ENCODE measurements around the gene MICAL2.

Gene MICAL2

DNA sequence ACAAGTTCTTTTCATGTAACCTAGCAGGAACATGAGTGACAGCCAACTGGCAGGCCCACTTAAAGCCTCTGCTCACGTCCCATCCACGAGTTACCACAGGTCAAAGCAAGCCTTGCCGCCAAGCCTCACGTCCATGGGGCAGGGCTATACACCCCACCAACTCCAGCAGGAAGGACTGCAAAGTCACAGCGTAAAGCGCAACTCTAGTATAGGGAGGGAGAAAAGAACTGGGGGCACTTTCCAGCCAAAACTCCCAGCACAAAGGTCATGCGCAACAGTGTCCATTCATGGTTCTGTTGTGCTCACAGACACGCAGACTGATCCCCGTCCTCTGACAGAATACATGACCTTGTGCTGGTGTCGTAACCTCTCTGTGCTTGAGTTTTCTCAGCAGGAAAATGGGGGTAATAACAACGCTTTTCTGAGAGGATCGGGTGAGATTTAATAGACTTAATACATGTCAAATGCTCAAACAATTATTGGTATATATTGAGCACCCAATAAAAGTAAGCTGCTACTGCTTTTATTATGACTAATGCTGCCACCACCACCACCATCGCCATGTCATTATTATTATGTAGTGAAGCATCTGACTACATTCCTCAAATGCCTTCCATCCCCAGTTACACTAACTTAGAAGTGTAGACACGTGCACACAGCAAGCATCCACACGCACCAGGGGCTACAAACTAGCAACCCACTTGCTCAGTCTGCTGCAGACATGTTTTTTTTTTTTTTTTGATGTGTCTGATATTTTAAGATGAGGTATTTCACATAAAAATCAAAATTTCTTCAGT lies 162.6 kb downstream of the MICAL2 start:
- Histone ChIP-seq H3K4me1 (no peaks in the 10 kb centered on the region), H3K27ac (no peak overlapping the region), H3K9ac (no peak overlapping the region), H3K4me3 (ENCODE audit: low read depth, low read length) (no peak overlapping the region), H3K4me2 (ENCODE audit: low read length) (no peak overlapping the region), H3K79me2 (no peaks in the 10 kb centered on the region), H3K9me3 (ENCODE audit: control insufficient read depth, low read length) (no peaks in the 10 kb centered on the region), H2AFZ (no peak overlapping the region), H3K27me3 (ENCODE audit: control insufficient read depth, insufficient read depth, low read length) (no peaks in the 10 kb centered on the region), H3K36me3 (ENCODE audit: control insufficient read depth, insufficient read depth, low read length) (no peaks in the 10 kb centered on the region)
- TF ChIP-seq, protein P1, sequence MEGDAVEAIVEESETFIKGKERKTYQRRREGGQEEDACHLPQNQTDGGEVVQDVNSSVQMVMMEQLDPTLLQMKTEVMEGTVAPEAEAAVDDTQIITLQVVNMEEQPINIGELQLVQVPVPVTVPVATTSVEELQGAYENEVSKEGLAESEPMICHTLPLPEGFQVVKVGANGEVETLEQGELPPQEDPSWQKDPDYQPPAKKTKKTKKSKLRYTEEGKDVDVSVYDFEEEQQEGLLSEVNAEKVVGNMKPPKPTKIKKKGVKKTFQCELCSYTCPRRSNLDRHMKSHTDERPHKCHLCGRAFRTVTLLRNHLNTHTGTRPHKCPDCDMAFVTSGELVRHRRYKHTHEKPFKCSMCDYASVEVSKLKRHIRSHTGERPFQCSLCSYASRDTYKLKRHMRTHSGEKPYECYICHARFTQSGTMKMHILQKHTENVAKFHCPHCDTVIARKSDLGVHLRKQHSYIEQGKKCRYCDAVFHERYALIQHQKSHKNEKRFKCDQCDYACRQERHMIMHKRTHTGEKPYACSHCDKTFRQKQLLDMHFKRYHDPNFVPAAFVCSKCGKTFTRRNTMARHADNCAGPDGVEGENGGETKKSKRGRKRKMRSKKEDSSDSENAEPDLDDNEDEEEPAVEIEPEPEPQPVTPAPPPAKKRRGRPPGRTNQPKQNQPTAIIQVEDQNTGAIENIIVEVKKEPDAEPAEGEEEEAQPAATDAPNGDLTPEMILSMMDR (IDR thresholded peaks at IDR 0.05): no peak

DNA sequence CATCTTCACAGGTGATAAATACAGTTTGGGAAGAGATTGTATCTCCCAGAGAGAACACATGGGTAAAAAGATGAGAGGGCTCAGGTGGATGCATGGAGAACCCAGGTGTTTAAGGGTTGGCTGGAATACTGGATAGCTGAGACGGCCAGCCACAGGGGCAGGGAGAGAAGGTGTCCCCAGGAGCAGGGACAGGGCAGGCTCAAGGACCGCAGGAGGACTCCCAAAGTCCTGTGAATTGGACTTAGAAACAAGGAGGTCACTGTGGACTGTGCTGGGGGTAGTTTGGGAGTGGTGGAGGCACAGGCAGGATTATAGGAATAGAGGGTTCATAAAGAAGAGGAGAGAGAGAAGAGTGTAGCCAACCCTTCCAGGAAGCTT lies 163.2 kb downstream of the MICAL2 start:
- TF ChIP-seq, protein P1 (IDR thresholded peaks at IDR 0.05): no peak
- Histone ChIP-seq H3K27me3 (ENCODE audit: control insufficient read depth, insufficient read depth, low read length) (no peaks in the 10 kb centered on the region), H3K4me1 (no peaks in the 10 kb centered on the region), H3K4me2 (ENCODE audit: low read length) (no peak overlapping the region), H3K4me3 (ENCODE audit: low read depth, low read length) (no peak overlapping the region), H3K79me2 (no peaks in the 10 kb centered on the region), H3K27ac (no peak overlapping the region), H3K9ac (no peak overlapping the region), H3K36me3 (ENCODE audit: control insufficient read depth, insufficient read depth, low read length) (no peaks in the 10 kb centered on the region), H2AFZ (no peak overlapping the region), H3K9me3 (ENCODE audit: control insufficient read depth, low read length) (no peaks in the 10 kb centered on the region)

DNA sequence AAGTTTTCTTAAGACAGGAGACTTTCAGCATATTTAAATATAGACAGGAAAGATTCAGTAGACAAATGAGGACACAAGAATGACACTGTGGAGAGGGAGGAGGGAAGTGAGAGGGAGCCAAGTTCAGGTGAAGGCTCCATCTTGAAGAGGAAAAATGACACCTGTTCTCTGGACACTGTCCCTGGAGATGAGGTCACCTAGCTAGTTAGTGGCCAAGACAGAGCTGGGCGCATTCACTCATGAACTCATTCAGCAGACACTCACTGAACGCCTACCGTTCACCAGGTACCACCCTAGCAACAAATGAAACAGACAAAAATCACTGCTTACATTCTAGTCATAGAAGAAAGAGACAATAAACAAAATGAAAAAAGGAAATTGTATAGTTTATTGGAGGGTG lies 163.7 kb downstream of the MICAL2 start:
- H3K79me2 ChIP-seq: no peaks in the 10 kb centered on the region
- no peak overlapping the region for H3K4me2 ChIP-seq (ENCODE audit: low read length)
- H3K27me3 ChIP-seq (ENCODE audit: control insufficient read depth, insufficient read depth, low read length): no peaks in the 10 kb centered on the region
- H3K4me1 ChIP-seq: no peaks in the 10 kb centered on the region
- H2AFZ ChIP-seq: no peak overlapping the region
- no peak overlapping the region for H3K27ac ChIP-seq
- no peaks in the 10 kb centered on the region for H3K9me3 ChIP-seq (ENCODE audit: control insufficient read depth, low read length)
- no peaks in the 10 kb centered on the region for H3K36me3 ChIP-seq (ENCODE audit: control insufficient read depth, insufficient read depth, low read length)
- TF ChIP-seq, protein P1 (IDR thresholded peaks at IDR 0.05): no peak
- no peak overlapping the region for H3K4me3 ChIP-seq (ENCODE audit: low read depth, low read length)
- no peak overlapping the region for H3K9ac ChIP-seq

DNA sequence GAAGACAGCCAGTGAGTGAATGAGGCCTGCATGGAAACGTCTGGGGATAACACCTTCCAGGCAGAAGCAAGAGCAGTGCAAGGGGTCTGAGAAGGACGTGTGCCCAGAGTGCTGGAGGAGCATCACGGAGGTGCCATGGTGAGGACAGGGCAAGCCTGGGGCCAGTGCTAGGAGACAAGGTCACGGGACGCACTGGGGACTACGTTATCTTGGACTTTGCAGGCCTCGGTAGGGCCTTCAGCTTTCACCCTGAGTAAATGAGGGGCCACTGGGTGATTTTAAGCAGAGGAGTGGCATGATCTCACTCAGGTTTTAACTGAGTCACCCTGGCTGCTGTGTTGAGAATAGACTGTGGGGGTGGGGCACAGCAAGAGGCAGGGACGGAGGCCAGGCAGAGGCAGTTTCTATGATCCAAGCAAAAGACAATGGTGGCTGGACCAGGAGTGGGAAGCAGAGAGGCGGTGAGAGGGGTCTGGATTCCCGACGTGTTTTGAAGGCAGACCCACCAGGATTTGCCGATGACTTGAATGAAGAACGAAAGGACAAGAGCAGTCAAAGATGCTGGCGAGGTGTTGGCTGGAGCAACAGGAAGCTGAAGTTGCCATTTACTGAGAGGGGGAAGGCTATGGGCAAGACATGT lies 164.3 kb downstream of the MICAL2 start:
- H3K36me3 ChIP-seq (ENCODE audit: control insufficient read depth, insufficient read depth, low read length): no peaks in the 10 kb centered on the region
- no peaks in the 10 kb centered on the region for H3K4me1 ChIP-seq
- no peaks in the 10 kb centered on the region for H3K27me3 ChIP-seq (ENCODE audit: control insufficient read depth, insufficient read depth, low read length)
- no peak overlapping the region for H3K27ac ChIP-seq
- no peak overlapping the region for H3K9ac ChIP-seq
- H2AFZ ChIP-seq: no peak overlapping the region
- H3K4me3 ChIP-seq (ENCODE audit: low read depth, low read length): no peak overlapping the region
- no peaks in the 10 kb centered on the region for H3K9me3 ChIP-seq (ENCODE audit: control insufficient read depth, low read length)
- TF ChIP-seq, protein P1 (IDR thresholded peaks at IDR 0.05): no peak
- H3K4me2 ChIP-seq (ENCODE audit: low read length): no peak overlapping the region
- H3K79me2 ChIP-seq: no peaks in the 10 kb centered on the region

All from parathyroid adenoma (tissue), 2 donors.